GM18873 (cell line): ENCODE measurements around the gene NR1D2.

ENCODE experiments used
- ATAC-seq: cut with Tn5 transposase; IDR thresholded peaks from one replicate; pipeline ENCODE4 v1.9.1; 2021; ENCODE audit warnings: mild to moderate bottlenecking, moderate library complexity, moderate number of reproducible peaks; ENCODE audit not compliant: unreplicated experiment, low FRiP score

The NR1D2 gene

DNA sequence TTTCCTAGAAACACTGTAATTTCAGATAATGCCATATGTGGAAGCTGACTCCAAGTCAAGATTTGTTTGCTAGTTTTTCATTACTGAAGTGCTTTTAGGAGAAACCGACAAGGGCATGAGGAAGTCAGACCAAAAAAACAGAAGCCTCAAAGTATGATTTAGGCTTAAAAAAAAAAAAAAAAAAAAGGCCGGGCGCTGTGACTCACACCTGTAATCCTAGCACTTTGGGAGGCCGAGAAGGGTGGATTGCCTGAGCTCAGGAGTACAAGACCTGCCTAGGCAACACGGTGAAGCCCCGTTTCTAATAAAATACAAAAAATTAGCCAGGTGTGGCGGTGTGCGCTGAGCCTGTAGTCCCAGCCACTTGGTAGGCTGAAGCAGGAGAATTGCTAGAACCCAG, 16.6 kb upstream of the NR1D2 start:
- ATAC-seq, result no peak

DNA sequence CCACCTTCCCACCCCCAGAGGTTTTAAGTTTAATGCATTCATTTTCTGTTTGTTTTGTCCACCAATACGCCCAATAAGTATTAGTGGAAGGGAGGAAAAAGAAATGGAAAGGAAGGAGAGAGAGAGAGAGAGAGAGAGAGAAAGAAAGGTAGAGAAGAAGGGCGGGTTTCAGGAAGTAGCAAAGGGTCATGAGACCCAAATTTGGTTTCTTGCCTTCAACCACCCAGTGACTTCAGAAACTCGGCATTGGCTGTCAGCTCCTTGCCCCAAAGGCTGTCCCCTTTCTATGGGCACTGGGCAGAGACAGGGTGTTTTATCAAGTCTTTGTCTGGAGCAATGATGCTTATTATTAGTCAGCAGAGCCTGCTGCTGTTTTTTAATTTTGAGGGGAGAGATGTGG, 13.5 kb upstream of the NR1D2 start:
- ATAC-seq, result no peak

DNA sequence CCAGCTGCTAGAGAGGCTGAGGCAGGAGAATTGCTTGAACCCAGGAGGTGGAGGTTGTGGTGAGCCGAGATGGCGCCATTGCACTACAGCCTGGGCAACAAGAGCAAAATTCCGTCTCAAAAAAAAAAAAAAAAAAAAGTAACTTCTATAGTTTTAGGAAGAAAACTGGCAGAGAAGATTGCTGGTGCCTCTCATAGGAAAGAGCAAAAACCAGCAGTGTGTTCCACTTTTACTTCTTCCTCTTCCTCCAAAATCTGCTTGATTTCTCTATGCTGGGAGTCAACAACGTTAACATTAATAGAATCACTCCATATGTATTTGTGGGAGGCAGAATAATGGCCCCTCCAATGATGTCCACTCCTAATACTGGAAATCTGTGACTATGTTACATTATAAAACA, 12.5 kb upstream of the NR1D2 start:
- no peak for ATAC-seq

DNA sequence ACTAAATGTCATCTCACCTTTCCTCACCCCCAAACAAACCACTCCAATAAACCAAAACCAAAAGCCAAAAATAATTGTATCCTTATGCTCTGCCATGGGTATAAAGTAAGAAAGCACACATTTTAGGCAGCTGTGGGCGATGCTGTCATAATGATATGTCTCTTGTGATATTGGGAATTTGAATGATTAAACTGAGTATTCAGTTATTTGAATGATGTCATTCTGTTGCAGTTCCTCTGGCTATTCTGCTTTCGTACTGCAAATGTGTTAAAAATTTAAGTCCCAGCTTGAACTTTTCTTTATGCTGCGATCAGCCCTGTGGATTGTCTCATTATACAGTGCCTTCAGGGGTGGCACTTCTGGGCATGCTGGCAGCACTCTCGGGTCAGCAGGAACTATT, 10.8 kb upstream of the NR1D2 start:
- no peak for ATAC-seq

DNA sequence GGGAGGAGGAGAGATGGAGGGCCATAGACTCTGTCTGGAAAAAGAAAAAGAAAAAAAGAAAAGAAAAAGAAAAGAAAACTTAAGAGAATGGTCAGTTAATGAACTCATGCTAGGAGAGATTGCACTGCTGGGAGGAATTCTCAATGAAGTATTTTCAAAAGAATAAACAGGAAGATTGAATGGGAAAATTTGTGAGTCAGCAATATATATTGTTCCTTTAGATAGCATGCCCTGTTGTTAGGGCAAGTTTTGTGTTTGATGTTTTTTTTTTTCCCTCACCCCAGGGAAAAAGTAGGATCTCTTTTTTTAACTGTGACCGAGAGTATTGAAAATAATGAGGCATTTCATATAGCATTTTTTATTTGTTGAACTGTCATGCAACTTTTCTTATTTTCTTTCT, 7.8 kb upstream of the NR1D2 start:
- ATAC-seq, result no peak

DNA sequence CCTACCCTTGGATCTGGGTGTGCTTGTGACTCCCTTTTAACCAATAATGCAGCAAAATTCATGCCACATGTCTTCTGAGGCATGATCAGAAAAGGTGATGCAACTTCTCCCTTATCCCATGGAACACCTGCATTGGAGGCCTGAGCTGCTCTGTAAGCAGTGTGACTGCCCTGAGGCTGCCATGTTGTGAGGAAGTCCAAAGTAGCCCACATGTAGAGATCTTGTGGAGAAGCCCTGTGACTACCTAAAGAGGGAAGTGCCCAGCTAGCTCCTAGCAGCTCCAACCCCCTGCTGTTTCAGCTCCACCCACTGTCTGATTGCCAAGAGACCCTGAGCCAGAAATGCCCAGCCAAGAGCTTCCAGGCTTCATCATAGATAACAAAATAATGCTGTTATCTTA, 6.4 kb upstream of the NR1D2 start:
- ATAC-seq, result no peak

DNA sequence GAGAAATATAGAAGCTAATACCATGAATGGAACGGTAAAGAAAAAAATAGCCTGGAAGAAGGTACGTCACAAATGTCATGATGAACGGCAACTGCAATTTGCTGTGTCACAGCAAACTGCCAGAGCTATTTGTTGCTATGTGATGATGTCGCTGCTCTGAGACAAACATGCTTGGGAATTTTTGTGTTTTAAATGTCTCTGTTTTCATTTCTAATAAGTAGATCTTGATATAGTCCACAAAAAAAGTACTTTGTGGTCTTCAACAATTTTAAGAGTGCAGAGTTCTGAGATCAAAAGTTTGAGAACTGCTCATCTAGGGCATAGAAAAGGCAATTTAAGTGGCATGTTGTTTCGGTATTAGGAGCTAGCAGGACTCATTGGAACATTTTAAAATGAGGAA, 4.3 kb upstream of the NR1D2 start:
- no peak for ATAC-seq

DNA sequence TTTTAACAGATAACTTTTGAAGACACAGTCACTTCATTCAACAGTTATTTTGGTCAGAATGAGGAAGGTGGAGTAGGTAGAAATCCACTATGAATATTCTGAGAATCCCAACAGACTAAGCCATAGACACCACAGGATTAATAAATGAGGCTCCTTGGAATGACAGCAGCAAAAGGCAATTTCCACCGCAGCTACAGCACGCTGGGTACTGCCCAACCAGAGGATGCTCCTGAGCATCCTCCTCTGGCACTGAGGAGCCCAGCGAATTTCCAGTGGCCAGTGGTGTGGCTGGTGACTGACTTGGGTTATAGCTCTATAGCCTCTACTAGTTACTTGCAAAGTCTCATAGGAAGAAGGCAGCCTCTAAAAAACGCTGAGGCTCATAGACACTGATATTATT, 3.6 kb upstream of the NR1D2 start:
- no peak for ATAC-seq

DNA sequence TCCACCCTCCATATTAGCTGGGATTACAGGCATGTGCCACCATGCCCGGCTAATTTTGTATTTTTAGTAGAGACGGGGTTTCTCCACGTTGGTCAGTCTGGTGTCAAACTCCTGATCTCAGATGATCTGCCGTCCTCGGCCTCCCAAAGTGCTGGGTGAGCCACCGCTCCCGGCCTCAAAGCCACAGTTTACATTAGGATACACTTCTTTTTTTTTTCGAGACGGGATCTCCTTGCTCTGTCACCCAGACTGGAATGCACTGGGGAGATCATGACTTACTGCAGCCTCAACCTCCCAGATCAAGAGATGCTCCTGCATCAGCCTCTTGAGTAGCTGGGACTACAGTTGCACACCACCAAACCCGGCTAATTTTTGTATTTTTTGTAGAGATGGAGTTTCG, 2.5 kb upstream of the NR1D2 start:
- no peak for ATAC-seq

DNA sequence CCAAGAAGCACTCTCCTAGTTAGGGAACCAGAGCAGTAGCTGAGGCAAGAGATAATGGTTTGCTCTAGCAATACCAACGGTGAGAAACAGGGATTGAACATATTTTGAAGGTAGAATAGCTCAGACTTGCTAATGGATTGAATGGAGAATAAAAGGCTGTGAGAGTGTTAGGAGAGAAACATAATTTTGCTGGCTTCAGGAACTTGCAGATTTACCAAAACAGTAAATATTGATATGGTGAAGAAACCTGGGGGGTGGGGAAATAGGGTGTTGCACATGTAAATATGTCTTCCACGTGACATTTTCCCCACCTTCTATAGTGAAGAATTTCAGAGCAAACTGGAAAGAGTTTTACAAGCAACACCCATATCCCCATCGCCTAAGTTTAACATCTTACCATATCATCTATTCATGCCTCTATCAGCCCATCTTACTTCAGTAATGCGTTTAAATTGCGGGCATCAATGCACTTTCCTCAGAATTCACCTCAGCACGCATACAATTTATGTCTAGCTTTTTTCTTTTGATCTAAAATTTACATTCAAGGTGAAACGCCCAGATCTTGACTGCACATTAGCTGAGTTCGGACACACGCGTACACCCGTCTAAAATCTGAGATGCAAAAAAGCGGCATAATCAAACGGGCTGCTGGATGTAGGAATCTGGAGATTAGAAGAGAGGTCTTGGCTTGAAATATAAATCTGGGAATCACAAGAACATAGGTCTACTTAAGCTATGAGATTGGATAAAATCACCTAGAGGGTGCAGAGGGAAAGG, 891 bp upstream of the NR1D2 start:
- no peak for ATAC-seq

DNA sequence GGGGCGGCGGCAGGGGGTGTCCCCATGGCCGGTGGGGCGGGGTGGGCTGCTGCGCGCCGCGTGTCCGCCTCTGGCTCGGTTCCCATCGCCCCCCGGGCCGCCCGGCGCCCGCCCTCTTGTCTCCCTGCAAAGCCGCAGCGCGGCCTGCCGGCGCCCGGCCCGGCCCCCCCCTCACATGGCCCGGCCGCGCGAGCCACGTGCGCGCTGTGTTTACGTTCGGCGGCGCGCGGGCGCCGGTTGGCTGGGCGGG, 502 bp downstream of the NR1D2 start:
- peak; percentile 59 for ATAC-seq

DNA sequence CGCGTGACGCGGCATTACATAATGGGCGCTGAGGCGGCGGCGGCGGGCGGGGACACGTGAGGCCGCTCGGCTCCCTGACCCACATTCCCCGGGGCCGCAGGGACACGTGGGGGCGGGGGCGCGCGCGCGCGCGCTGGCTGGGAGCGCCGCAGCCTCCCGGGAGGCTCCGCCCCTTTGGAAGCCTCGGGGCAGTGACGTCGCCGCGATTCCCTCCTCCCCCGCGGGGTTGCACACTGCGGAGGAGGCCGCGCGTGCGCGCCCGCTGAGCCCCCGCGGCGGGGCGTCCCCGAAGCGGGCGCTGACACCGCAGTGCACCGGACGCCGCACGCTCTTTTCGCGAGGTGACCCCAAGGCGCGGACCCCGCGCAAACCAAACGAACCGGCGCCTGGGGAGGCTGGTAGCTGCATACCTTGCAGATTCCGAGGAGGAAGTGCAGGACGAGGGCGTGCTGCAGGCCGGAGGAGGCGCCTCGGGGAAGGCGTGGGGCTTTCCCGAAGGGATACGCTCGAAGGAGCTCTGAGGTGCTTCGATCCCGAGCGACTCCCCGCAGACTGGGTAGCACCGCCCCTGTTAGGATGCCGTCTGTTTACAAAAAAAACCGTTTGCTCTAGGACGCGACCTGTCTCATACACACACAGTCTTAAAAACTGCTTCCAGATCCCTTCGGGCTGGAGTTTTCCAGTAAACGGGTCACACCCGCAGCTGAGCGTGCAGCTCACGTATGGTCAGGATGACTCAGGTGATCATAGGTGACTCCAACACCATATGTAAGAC, 1.0 kb downstream of the NR1D2 start:
- peak; percentile 54 for ATAC-seq

DNA sequence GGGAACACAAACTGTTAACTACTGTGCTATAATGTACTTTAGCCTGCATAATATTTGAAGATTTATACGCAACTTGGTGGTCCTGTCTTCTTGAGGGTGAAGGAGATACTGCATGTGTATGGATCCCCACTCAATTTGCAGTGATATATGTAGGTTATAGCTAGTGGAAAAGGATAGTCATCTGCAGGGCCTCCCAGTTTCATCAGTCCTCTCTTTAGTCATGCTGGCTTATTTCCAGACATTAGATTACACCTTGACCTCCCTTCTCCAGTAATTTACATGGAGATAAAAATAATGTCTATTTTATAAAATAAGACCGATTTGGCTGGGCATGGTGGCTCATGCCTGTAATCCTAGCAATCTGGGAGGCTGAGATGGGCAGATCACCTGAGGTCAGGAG, 3.7 kb downstream of the NR1D2 start:
- ATAC-seq, result no peak

DNA sequence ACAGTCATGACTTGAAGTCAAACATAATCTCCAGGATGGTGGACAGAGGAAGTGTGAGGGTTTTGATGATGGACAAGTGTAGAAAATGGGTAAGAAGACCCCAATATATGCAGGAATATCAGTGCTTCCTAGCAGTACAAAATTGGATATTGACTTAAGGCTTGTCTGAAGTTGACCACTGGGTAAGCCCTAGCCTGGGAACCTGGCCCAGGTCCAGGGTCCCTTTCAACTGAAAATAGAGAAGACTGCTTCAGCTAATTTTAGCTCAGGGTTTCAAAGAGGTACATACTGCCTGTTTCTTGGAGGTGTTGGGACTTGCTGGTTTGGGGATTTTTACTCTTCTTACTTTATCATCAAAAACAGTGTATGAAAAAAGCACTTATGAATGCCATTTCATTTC, 4.7 kb downstream of the NR1D2 start:
- no peak for ATAC-seq

DNA sequence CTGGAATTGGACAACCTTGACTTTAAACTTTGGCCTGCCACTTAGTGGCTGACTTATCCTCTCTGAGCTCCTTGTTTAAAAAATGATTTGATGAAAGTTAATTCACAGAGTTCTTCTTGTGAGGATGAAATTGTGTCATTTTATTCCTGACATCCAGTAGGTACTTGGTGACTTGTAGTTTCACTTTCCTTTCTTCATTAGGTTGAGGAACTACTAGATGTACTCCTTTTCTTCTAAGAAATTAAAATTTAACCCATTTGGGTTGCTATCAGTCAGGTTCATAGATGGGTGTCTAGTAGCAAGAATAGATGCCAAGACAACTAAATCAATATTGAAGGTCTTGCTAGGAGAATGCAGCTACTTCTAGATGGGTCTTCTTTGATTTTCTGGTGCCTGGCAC, 5.2 kb downstream of the NR1D2 start:
- peak; percentile 32 for ATAC-seq

DNA sequence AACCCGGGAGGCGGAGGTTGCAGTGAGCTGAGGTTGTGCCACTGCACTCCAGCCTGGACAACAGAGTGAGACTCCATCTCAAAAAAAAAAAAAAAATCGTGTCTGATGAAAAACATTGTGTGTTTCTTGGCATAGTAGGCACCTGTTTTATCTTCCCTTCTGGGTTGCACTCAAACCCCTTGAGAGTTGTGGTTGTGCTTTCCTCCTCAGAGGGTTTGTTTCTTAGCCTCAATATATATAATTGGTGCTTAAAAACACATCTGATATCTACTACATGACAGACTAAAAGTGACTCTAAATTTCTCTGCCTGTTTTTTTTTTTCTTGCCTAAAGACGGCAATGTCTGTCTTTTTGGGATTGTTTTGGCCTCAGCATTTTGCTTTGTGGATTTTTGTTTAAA, 7.6 kb downstream of the NR1D2 start:
- ATAC-seq, result no peak

DNA sequence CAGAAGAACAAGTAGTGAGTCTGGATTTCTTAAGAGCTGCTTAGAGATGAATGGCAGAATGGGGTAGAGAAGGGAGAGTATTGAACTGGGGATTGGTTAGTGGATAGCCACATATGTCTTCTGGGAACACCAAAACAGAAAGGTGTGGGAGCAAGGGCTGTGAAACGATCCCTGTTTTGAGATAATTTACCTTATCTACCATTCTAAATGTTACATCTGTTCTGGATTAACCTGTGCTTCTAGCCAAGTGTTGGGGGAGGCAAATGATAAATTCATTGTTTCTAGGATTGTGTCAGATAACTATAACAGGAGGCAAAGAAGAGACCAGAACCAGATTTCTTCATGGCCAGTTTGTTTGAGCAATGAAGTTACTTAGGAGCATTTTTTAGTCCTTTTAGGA, 8.4 kb downstream of the NR1D2 start:
- ATAC-seq, result no peak

DNA sequence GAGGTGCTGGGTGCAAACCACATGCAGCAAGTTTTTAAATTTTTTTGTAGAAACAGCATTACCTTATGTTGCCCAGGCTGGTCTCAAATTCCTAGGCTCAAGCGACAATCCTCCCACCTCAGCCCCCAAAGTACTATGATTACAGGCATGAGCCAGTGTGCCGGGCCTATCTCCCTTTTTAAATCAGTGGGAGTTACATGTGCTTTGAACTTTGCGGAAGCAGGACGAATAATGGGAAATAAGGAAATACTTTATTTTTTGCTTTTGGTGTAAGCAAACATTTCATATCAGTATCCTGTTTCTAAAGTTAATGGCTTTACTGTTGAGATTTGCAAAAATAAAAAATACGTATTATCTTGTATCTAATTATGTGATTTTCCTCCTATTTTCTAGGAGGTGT, 9.1 kb downstream of the NR1D2 start:
- ATAC-seq, result no peak

DNA sequence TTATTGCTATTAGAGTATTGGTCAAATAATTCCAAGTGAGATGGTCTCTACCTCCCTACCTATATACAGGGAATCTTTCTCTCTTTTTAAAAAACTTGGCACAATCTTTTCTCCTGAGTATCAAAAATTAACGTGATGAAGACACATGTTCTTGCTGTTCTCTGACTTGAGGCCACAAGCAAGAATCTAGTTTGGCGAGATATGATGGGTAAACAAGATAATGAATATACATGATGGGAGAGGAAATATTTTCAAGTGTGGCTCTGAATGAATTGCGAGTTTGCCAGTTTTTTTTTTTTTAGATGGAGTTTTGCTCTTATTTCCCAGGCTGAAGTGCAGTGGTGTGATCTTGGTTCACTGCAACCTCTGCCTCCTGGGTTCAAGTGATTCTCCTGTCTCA, 11.6 kb downstream of the NR1D2 start:
- ATAC-seq, result no peak

DNA sequence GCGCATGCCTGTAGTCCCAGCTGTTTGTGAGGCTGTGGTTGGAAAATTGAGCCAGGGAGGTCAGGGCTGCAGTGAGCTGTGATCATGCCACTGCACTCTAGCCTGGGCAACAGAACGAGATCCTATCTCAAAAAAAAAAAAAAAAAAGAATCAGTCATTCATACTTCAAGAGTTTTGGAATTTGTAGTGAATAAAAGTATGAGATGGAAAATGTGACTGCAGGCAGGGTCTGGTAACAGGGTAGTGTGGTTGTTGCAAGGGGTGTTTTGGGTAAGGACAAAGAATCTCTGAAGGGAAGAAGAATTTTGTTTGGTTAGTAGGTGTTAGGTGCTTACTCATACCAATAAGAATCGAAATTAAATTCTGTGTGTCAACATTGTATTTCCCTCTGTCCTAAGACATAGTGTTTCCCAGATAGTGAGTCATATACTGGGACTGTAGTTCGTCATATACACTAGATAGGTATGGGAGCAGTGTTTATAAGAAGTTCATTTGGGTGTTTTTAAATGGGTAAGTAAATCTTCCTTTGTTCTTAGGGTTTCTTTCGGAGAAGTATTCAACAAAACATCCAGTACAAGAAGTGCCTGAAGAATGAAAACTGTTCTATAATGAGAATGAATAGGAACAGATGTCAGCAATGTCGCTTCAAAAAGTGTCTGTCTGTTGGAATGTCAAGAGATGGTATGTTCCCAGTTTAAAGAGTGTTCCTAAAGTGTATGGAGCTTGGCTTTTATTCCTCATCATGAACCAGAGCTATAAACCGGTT, 14.2 kb downstream of the NR1D2 start:
- no peak for ATAC-seq

DNA sequence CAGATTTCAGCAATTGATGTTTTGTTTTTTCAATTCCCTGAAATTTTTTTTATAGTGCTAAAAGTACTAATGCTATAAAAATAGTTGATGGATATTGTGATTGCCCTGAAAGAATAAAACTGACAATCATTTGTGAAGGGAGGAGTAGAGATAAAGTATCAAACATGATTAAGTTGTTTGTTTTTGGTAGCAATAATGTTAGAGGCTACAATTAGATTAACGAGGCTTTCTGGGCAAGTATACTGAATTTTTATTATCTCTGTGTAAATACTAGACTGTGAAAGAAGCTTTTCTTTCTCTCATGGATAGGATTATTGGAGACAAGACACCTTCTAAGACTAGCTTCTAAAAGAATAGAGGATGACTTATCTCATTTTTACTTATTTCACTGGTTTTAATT, 15.6 kb downstream of the NR1D2 start:
- no peak for ATAC-seq

DNA sequence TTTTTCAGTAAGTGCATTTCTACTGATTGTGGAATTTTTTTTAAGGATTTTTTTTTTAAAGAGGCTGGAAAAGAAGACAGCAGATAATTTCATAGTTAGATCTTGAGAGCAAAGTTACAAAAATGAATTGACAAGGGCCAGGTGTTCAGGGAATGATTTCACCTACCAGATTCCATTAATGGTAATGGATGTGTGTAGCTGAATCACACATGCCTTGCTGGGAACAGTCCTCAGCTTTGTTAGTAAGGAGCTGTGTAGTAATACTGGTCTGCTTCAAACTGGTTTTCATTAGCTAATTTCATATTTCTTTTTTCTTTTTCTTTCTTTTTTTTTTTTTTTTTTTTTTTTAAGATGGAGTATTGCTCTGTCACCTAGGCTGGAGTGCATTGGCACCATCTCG, 16.0 kb downstream of the NR1D2 start:
- ATAC-seq, result no peak
